Progenitor cell of endocrine pancreas (in vitro differentiated cells): ENCODE data around the gene HOXB9. TPM values are rescaled to one million over a fixed set of nuclear protein-coding genes. Genes with fewer than 3 reads are reported as not detected.

Experiments used
- DNase-seq: peaks from one replicate; pipeline ENCODE4 v3.0.0; 2021; ENCODE audit warnings: low spot score; ENCODE audit not compliant: unreplicated experiment
- H3K27ac Mint-ChIP-seq: 2 replicates; pipeline ENCODE4 v1.8.0; 2021; ENCODE audit warnings: mild to moderate bottlenecking, moderate library complexity, mixed read lengths
- H3K27me3 Mint-ChIP-seq: 2 replicates; pipeline ENCODE4 v1.8.0; 2021; ENCODE audit warnings: mixed read lengths
- H3K36me3 Mint-ChIP-seq: 2 replicates; pipeline ENCODE4 v1.8.0; 2022; ENCODE audit warnings: mixed read lengths; ENCODE audit not compliant: insufficient read depth
- H3K4me1 Mint-ChIP-seq: 2 replicates; pipeline ENCODE4 v1.8.0; 2021; ENCODE audit warnings: low read depth, mixed read lengths
- H3K4me3 Mint-ChIP-seq: 2 replicates; pipeline ENCODE4 v1.8.0; 2021; ENCODE audit warnings: low read depth, mild to moderate bottlenecking, moderate library complexity, mixed read lengths
- H3K9me3 Mint-ChIP-seq: 2 replicates; pipeline ENCODE4 v1.8.0; 2021; ENCODE audit warnings: low read depth, mixed read lengths
- CTCF ChIP-seq: fragments of 200-600 bp; sonication (generic); IDR thresholded peaks from one replicate; pipeline ENCODE4 v1.5.0; 2021; ENCODE audit warnings: antibody characterized with exemption, mild to moderate bottlenecking; ENCODE audit not compliant: unreplicated experiment
- total RNA-seq: library from RNA; stranded (reverse); gene quantifications from 2 replicates; pipeline ENCODE4 v1.2.1, GENCODE V29; 2021

The HOXB9 gene
- total RNA-seq, 1 donor from 2014 or later, result not detected

- Mint-ChIP-seq H3K4me1 (no peaks in the 10 kb centered on the region), H3K36me3 (no peaks in the 10 kb centered on the region), H3K9me3 (no peaks in the 10 kb centered on the region), H3K27ac (no peak overlapping the region), H3K4me3 (no peak overlapping the region), H3K27me3 (peaks cover 97% of the 10 kb centered on the region)
- no peak for TF ChIP-seq CTCF
- DNase-seq, result no peak
Measured at GRCh38 chr17:48641541-48642058, 15.4 kb upstream of the HOXB9 start.

GRCh38 chr17:48640858-48641180 is 14.7 kb upstream of the HOXB9 start:
- H3K36me3 Mint-ChIP-seq, result no peaks in the 10 kb centered on the region
- H3K4me1 Mint-ChIP-seq, result no peaks in the 10 kb centered on the region
- no peak overlapping the region for H3K27ac Mint-ChIP-seq
- H3K4me3 Mint-ChIP-seq, result no peak overlapping the region
- H3K27me3 Mint-ChIP-seq, result peaks cover 100% of the 10 kb centered on the region
- DNase-seq, result no peak
- TF ChIP-seq CTCF, result no peak
- H3K9me3 Mint-ChIP-seq, result no peaks in the 10 kb centered on the region

- Mint-ChIP-seq H3K36me3 (no peaks in the 10 kb centered on the region), H3K27me3 (peaks cover 100% of the 10 kb centered on the region), H3K4me3 (no peak overlapping the region), H3K4me1 (no peaks in the 10 kb centered on the region), H3K27ac (no peak overlapping the region), H3K9me3 (no peaks in the 10 kb centered on the region)
- no peak for DNase-seq
- TF ChIP-seq CTCF, result no peak
Measured at GRCh38 chr17:48639982-48640857, 14.1 kb upstream of the HOXB9 start.

- peaks cover 100% of the 10 kb centered on the region for H3K27me3 Mint-ChIP-seq
- no peak overlapping the region for H3K4me3 Mint-ChIP-seq
- no peak for TF ChIP-seq CTCF
- no peak overlapping the region for H3K27ac Mint-ChIP-seq
- no peaks in the 10 kb centered on the region for H3K4me1 Mint-ChIP-seq
- DNase-seq, result no peak
- H3K9me3 Mint-ChIP-seq, result no peaks in the 10 kb centered on the region
- no peaks in the 10 kb centered on the region for H3K36me3 Mint-ChIP-seq
Measured at GRCh38 chr17:48639136-48639535, 13.0 kb upstream of the HOXB9 start.

GRCh38 chr17:48637323-48638260 is 11.4 kb upstream of the HOXB9 start:
- H3K27me3 Mint-ChIP-seq, result peaks cover 100% of the 10 kb centered on the region
- TF ChIP-seq CTCF, result no peak
- DNase-seq, result no peak
- no peak overlapping the region for H3K4me3 Mint-ChIP-seq
- no peaks in the 10 kb centered on the region for H3K36me3 Mint-ChIP-seq
- no peak overlapping the region for H3K27ac Mint-ChIP-seq
- no peaks in the 10 kb centered on the region for H3K4me1 Mint-ChIP-seq
- no peaks in the 10 kb centered on the region for H3K9me3 Mint-ChIP-seq
